SK-N-SH (cell line): Measurements from ENCODE around the gene BMP5. TPM values are rescaled to one million over a fixed set of nuclear protein-coding genes. Genes with fewer than 3 reads are reported as not detected.

Source experiments
- CTCF ChIA-PET: fragments of 300-600, 350-600 bp; formaldehyde crosslinking; extraction: SDS; loops from one replicate; lab custom pipeline; 2021; lab: Yijun Ruan, JAX
- POLR2A ChIA-PET: fragments of 350-600 bp; sonication (Branson Sonifier 250); formaldehyde crosslinking; extraction: SDS; loops from one replicate; lab custom pipeline; 2020; ENCODE audit warnings: antibody characterized with exemption, inconsistent platforms; lab: Yijun Ruan, JAX
- DNase-seq: peaks from one replicate; pipeline ENCODE4 v3.0.0; 2012
- H2AFZ ChIP-seq: fragments of 200-600 bp; sonication (generic); 2 replicates; pipeline ENCODE4 v1.8.1; 2016; ENCODE audit warnings: antibody characterized with exemption, mild to moderate bottlenecking, low read depth
- H3F3A ChIP-seq: fragments of 200-600 bp; sonication (generic); replicated peaks from 2 replicates; pipeline ENCODE3; 2016; ENCODE audit warnings: antibody characterized with exemption, mild to moderate bottlenecking; ENCODE audit not compliant: insufficient read depth
- H3K27ac ChIP-seq, 2 experiments: fragments of 200-500 bp in 1 of 2; fragments of 200-600 bp in 1 of 2; sonication (Bioruptor generic) in 1 of 2; sonication (generic), shearing (Covaris generic) in 1 of 2; 2 replicates each; pipeline versions ENCODE4 v1.5.1 to v1.6.1; 2014 to 2016; ENCODE audit warnings: low read depth in 2 of 2, inconsistent platforms in 1 of 2, low read length in 1 of 2, mild to moderate bottlenecking in 1 of 2, mixed read lengths in 1 of 2
- H3K27me3 ChIP-seq: fragments of 200-600 bp; sonication (generic), shearing (Covaris generic); 2 replicates; pipeline ENCODE4 v1.6.1; 2016; ENCODE audit warnings: mixed run types; ENCODE audit not compliant: insufficient read depth
- H3K36me3 ChIP-seq, 2 experiments: fragments of 200-500 bp in 1 of 2; fragments of 200-600 bp in 1 of 2; sonication (Bioruptor generic) in 1 of 2; sonication (generic) in 1 of 2; replicated peaks in 1 of 2; 2 replicates each; pipeline versions ENCODE3 to v1.5.1; 2014 to 2016; ENCODE audit warnings: low read length in 1 of 2, mild to moderate bottlenecking in 1 of 2; ENCODE audit not compliant: insufficient read depth in 2 of 2, control insufficient read depth in 1 of 2
- H3K4me1 ChIP-seq, 2 experiments: fragments of 200-500 bp in 1 of 2; fragments of 200-600 bp in 1 of 2; sonication (Bioruptor generic) in 1 of 2; sonication (generic), shearing (Covaris generic) in 1 of 2; 2 replicates each; pipeline versions ENCODE4 v1.5.1 to v1.6.1; 2014 to 2016; ENCODE audit warnings: low read depth in 1 of 2, low read length in 1 of 2, mixed run types in 1 of 2; ENCODE audit not compliant: insufficient read depth in 2 of 2, control insufficient read depth in 1 of 2
- H3K4me2 ChIP-seq: fragments of 200-600 bp; sonication (generic), shearing (Covaris generic); 2 replicates; pipeline ENCODE4 v1.6.1; 2017; ENCODE audit warnings: mixed run types
- H3K4me3 ChIP-seq, 2 experiments: fragments of 200-500 bp in 1 of 2; fragments of 200-600 bp in 1 of 2; sonication (Bioruptor generic) in 1 of 2; sonication (generic), shearing (Covaris generic) in 1 of 2; 2 replicates each; pipeline versions ENCODE4 v1.5.1 to v1.8.1; 2014 to 2016; ENCODE audit warnings: low read depth in 2 of 2, inconsistent platforms in 1 of 2, low read length in 1 of 2, mild to moderate bottlenecking in 1 of 2, mixed read lengths in 1 of 2, moderate library complexity in 1 of 2
- H3K79me2 ChIP-seq: fragments of 200-600 bp; sonication (generic); 2 replicates; pipeline ENCODE4 v1.8.1; 2017; ENCODE audit warnings: mild to moderate bottlenecking; ENCODE audit not compliant: insufficient read depth
- H3K9ac ChIP-seq: fragments of 200-600 bp; sonication (generic); 2 replicates; pipeline ENCODE4 v1.6.1; 2017; ENCODE audit warnings: mixed run types
- H3K9me2 ChIP-seq: fragments of 200-600 bp; sonication (generic); 2 replicates; pipeline ENCODE4 v1.6.1; 2017; ENCODE audit warnings: mixed run types
- H3K9me3 ChIP-seq: fragments of 200-600 bp; sonication (generic); 2 replicates; pipeline ENCODE4 v1.6.1; 2017; ENCODE audit warnings: mixed run types, mild to moderate bottlenecking, moderate library complexity
- H4K20me1 ChIP-seq: fragments of 200-600 bp; sonication (generic); 2 replicates; pipeline ENCODE4 v1.6.1; 2017; ENCODE audit warnings: mild to moderate bottlenecking, mixed run types; ENCODE audit not compliant: insufficient read depth
- ELF1 ChIP-seq: IDR thresholded peaks from 2 replicates; pipeline ENCODE4 v1.4.0; 2012
- EP300 ChIP-seq, 2 experiments: IDR thresholded peaks; 2 replicates each; pipeline versions ENCODE4 v1.4.0 to v1.6.1; 2012; ENCODE audit warnings: borderline replicate concordance in 1 of 2, low read depth in 1 of 2, low read length in 1 of 2
- EZH2phosphoT487 ChIP-seq: fragments of 200-600 bp; sonication (generic); IDR thresholded peaks from 2 replicates; pipeline ENCODE4 v1.6.1; 2017; ENCODE audit warnings: low read depth, mixed run types, mild to moderate bottlenecking, antibody characterized with exemption, moderate library complexity, borderline replicate concordance
- FOSL2 ChIP-seq: IDR thresholded peaks from 2 replicates; pipeline ENCODE4 v1.4.0; 2012; ENCODE audit warnings: low read depth, mild to moderate bottlenecking, moderate library complexity, borderline replicate concordance
- FOXJ3 ChIP-seq: sonication (generic); formaldehyde crosslinking; IDR thresholded peaks from 2 replicates; pipeline ENCODE4 v1.5.1; 2020; ENCODE audit warnings: mild to moderate bottlenecking, missing genetic modification reagents
- GABPA ChIP-seq: IDR thresholded peaks from 2 replicates; pipeline ENCODE4 v1.4.0; 2012; ENCODE audit warnings: low read depth, mild to moderate bottlenecking
- MXI1 ChIP-seq: IDR thresholded peaks from 2 replicates; pipeline ENCODE4 v1.6.1; 2012; ENCODE audit warnings: mild to moderate bottlenecking, low read depth, low read length, improper control_type of control experiment
- NFIC ChIP-seq: IDR thresholded peaks from 2 replicates; pipeline ENCODE4 v1.4.0; 2012; ENCODE audit warnings: borderline replicate concordance
- POLR2AphosphoS5 ChIP-seq: IDR thresholded peaks from 2 replicates; pipeline ENCODE4 v1.6.1; 2012; ENCODE audit warnings: low read depth, low read length
- REST ChIP-seq: IDR thresholded peaks from 2 replicates; pipeline ENCODE4 v1.6.1; 2012; ENCODE audit warnings: mild to moderate bottlenecking, low read depth, low read length, moderate library complexity
- SIN3A ChIP-seq: IDR thresholded peaks from 2 replicates; pipeline ENCODE4 v1.6.1; 2012; ENCODE audit warnings: low read depth, mild to moderate bottlenecking, low read length, moderate library complexity, borderline replicate concordance
- TCF12 ChIP-seq: IDR thresholded peaks from 2 replicates; pipeline ENCODE4 v1.4.0; 2012
- YY1 ChIP-seq: IDR thresholded peaks from 2 replicates; pipeline ENCODE4 v1.4.0; 2012; ENCODE audit warnings: low read depth, mild to moderate bottlenecking
- ZBTB33 ChIP-seq: IDR thresholded peaks from 2 replicates; pipeline ENCODE4 v1.4.0; 2012; ENCODE audit warnings: low read depth, borderline replicate concordance
- WGBS: methylation state at CpG from one replicate; pipeline ENCODE4 v1.1.6; 2017; ENCODE audit warnings: low lambda C conversion rate; 5-methylcytosine and 5-hydroxymethylcytosine counted together
- polyA plus RNA-seq, 3 experiments: library from polyadenylated mRNA; depleted of rRNA; stranded (reverse); fragments of >200 nt; gene quantifications; 2 replicates each; pipeline ENCODE4 v1.2.3, GENCODE V29; 2012
- TF ChIP-seq, protein P1 (sequence below): IDR thresholded peaks from 2 replicates; pipeline ENCODE4; 2012
- TF ChIP-seq, protein P2 (sequence below): IDR thresholded peaks from 2 replicates; pipeline ENCODE4 v1.4.0; 2012; ENCODE audit warnings: low read depth, borderline replicate concordance

BMP5 gene
- polyA plus RNA-seq, 1 of the 3 experiments (the other 2 are of a cell fraction) = 0.05 TPM

GRCh38 chr6:55812509-55812908 lies 62.9 kb downstream of the BMP5 start:
- no peaks in the 10 kb centered on the region for H3K4me1 ChIP-seq
- CTCF ChIA-PET = no interaction called here
- no peaks in the 10 kb centered on the region for H3K27me3 ChIP-seq
- H3K9ac ChIP-seq = no peak overlapping the region
- H4K20me1 ChIP-seq = no peaks in the 10 kb centered on the region
- H3K27ac ChIP-seq = no peak overlapping the region
- H3F3A ChIP-seq = no peaks in the 10 kb centered on the region
- no peak overlapping the region for H3K4me2 ChIP-seq
- no peak overlapping the region for H2AFZ ChIP-seq
- TF ChIP-seq YY1 (no peak), POLR2AphosphoS5 (no peak)
- no peaks in the 10 kb centered on the region for H3K9me3 ChIP-seq
- H3K4me3 ChIP-seq = no peak overlapping the region
- H3K9me2 ChIP-seq = no peaks in the 10 kb centered on the region
- H3K79me2 ChIP-seq = no peaks in the 10 kb centered on the region
- H3K36me3 ChIP-seq = no peaks in the 10 kb centered on the region
- 39% methylated on average over 1 of the region's 1 CpG for WGBS
- no peak for DNase-seq
- POLR2A ChIA-PET = no interaction called here

GRCh38 chr6:55811074-55811473 lies 64.3 kb downstream of the BMP5 start:
- no peak for TF ChIP-seq NFIC
- no peak for TF ChIP-seq SIN3A
- no peak for TF ChIP-seq FOSL2
- no peak for TF ChIP-seq YY1
- TF ChIP-seq GABPA = no peak
- TF ChIP-seq EZH2phosphoT487 = no peak
- TF ChIP-seq FOXJ3 = no peak
- TF ChIP-seq ELF1 = no peak
- TF ChIP-seq ZBTB33 = no peak
- TF ChIP-seq, protein P1, sequence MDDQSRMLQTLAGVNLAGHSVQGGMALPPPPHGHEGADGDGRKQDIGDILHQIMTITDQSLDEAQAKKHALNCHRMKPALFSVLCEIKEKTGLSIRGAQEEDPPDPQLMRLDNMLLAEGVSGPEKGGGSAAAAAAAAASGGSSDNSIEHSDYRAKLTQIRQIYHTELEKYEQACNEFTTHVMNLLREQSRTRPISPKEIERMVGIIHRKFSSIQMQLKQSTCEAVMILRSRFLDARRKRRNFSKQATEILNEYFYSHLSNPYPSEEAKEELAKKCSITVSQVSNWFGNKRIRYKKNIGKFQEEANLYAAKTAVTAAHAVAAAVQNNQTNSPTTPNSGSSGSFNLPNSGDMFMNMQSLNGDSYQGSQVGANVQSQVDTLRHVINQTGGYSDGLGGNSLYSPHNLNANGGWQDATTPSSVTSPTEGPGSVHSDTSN = no peak
- TF ChIP-seq REST = no peak
- TF ChIP-seq, protein P2, sequence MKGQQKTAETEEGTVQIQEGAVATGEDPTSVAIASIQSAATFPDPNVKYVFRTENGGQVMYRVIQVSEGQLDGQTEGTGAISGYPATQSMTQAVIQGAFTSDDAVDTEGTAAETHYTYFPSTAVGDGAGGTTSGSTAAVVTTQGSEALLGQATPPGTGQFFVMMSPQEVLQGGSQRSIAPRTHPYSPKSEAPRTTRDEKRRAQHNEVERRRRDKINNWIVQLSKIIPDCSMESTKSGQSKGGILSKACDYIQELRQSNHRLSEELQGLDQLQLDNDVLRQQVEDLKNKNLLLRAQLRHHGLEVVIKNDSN = no peak
- TF ChIP-seq TCF12 = no peak
- TF ChIP-seq MXI1 = no peak
- no peak for TF ChIP-seq EP300 (IDR thresholded peaks at IDR 0.05; ENCODE audit: borderline replicate concordance in 1 of 2, low read depth in 1 of 2, low read length in 1 of 2)
- TF ChIP-seq, all 33 proteins: peak for 0
- Histone ChIP-seq H3K27ac (no peak overlapping the region), H3K79me2 (no peaks in the 10 kb centered on the region), H3K4me2 (no peak overlapping the region), H3K36me3 (no peaks in the 10 kb centered on the region), H4K20me1 (no peaks in the 10 kb centered on the region), H3K4me3 (no peak overlapping the region), H3K27me3 (no peaks in the 10 kb centered on the region), H3K9me3 (no peaks in the 10 kb centered on the region), H3K9ac (no peak overlapping the region), H2AFZ (no peak overlapping the region), H3F3A (no peaks in the 10 kb centered on the region), H3K4me1 (no peaks in the 10 kb centered on the region), H3K9me2 (no peaks in the 10 kb centered on the region)
- CTCF ChIA-PET = no interaction called here
- POLR2A ChIA-PET = no interaction called here
- no peak for DNase-seq
- 50% methylated on average over 3 of the region's 3 CpGs for WGBS
